Amniotic epithelial cell (primary cell): ENCODE results near the gene TANK.
A peak's percentile ranks its signal among the peaks of the same experiment; 100 is the strongest.
"Not testable (repeated sequence)": the region's sequence is repeated elsewhere in the genome, so short reads cannot be mapped to it uniquely, and the experiment has no call there.

Experiments used
- DNase-seq: peaks from one replicate; pipeline ENCODE4 v3.0.0-alpha.2; 2010; ENCODE audit warnings: low read depth

Gene TANK

GRCh38 chr2:161279230-161279815 is 119.1 kb downstream of the TANK start:
- DNase-seq, result not testable (repeated sequence)

- DNase-seq, result peak; percentile 35
These were observed 120.7 kb downstream of the TANK start for GRCh38 chr2:161280906-161281323.

GRCh38 chr2:161281615-161282310 is 121.5 kb downstream of the TANK start:
- DNase-seq, result not testable (repeated sequence)

- not testable (repeated sequence) for DNase-seq
These were observed 122.0 kb downstream of the TANK start for GRCh38 chr2:161282311-161282644.

- DNase-seq, result no peak
These were observed 123.7 kb downstream of the TANK start for GRCh38 chr2:161283926-161284325.
